Fibroblast of mammary gland (primary cell): Measurements from ENCODE around the gene MUC13.
A peak's percentile ranks its signal among the peaks of the same experiment; 100 is the strongest.
"Not testable (repeated sequence)": the region's sequence is repeated elsewhere in the genome, so short reads cannot be mapped to it uniquely, and the experiment has no call there.

Source experiments
- DNase-seq: peaks from one replicate; pipeline ENCODE4 v3.0.0-alpha.2; 2010; ENCODE audit warnings: low read depth
- H3K4me3 ChIP-seq: 2 replicates; pipeline ENCODE4 v1.5.1; 2011; ENCODE audit warnings: low read depth, mild to moderate bottlenecking, low read length, moderate library complexity; ENCODE audit not compliant: control insufficient read depth
- TF ChIP-seq, protein P1 (sequence below): conservative IDR thresholded peaks from 2 replicates; pipeline ENCODE4 v1.5.1; 2011; ENCODE audit warnings: low read depth, low read length, inconsistent platforms; ENCODE audit not compliant: control insufficient read depth, insufficient read depth

The MUC13 gene

DNA sequence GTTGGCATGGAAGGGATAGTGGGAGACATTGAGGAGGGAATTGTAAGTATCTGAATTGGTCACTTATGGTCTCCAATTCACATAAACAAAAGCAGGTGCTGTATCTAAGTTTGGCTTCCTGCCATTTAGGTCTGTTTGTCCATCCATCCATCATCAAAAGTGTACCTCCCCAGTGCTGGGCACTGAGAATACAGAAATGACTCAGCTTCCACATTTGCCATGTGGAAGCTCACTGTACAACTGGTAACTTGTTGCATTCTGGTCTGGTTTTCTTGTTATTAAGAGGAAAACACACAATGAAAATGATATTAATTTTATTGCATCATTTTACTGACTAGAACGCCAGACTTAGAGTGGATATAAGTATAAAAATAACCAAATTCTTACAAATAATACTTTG, 30.9 kb upstream of the MUC13 start:
- TF ChIP-seq, protein P1, sequence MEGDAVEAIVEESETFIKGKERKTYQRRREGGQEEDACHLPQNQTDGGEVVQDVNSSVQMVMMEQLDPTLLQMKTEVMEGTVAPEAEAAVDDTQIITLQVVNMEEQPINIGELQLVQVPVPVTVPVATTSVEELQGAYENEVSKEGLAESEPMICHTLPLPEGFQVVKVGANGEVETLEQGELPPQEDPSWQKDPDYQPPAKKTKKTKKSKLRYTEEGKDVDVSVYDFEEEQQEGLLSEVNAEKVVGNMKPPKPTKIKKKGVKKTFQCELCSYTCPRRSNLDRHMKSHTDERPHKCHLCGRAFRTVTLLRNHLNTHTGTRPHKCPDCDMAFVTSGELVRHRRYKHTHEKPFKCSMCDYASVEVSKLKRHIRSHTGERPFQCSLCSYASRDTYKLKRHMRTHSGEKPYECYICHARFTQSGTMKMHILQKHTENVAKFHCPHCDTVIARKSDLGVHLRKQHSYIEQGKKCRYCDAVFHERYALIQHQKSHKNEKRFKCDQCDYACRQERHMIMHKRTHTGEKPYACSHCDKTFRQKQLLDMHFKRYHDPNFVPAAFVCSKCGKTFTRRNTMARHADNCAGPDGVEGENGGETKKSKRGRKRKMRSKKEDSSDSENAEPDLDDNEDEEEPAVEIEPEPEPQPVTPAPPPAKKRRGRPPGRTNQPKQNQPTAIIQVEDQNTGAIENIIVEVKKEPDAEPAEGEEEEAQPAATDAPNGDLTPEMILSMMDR = no peak
- DNase-seq = peak; percentile 46
- no peak overlapping the region for H3K4me3 ChIP-seq

DNA sequence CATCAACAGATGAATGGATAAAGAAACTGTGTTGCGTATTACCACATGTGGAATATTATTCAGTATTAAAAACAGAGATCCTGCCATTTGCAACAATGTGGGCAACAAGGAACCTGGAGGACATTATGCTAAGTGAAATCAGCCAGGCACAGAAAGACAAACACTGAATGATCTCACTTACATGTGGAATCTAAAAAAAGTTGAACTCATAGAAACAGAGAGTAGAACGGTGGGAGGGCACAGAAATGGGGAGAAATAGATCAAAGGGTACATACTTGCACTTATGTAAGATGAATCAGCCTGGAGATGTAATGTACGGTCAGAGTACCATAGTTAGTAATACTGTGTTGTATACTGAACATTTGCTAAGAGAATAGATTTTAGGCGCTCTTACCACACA, 29.8 kb upstream of the MUC13 start:
- peak; percentile 81 for DNase-seq
- TF ChIP-seq, protein P1 = no peak
- H3K4me3 ChIP-seq = no peak overlapping the region

DNA sequence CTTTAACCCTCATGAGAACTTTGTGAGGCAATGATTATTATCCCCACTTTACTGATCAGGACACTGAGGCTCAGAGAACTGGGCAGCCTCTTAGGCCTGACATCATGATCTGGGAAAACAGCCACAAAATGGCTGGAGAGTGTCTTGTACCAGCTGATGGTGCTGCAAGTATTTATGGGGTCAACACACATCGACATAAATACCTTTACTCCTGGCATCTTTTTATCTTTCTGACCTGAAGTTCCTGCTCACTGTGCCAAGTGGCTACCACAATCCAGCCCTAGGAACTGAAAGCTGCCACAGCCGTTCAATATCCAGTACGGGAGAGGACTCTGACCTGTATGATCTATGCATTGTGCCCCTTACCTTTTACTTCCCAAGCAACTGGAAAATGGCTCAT, 29.2 kb upstream of the MUC13 start:
- no peak for DNase-seq
- TF ChIP-seq, protein P1 = no peak
- H3K4me3 ChIP-seq = no peak overlapping the region

DNA sequence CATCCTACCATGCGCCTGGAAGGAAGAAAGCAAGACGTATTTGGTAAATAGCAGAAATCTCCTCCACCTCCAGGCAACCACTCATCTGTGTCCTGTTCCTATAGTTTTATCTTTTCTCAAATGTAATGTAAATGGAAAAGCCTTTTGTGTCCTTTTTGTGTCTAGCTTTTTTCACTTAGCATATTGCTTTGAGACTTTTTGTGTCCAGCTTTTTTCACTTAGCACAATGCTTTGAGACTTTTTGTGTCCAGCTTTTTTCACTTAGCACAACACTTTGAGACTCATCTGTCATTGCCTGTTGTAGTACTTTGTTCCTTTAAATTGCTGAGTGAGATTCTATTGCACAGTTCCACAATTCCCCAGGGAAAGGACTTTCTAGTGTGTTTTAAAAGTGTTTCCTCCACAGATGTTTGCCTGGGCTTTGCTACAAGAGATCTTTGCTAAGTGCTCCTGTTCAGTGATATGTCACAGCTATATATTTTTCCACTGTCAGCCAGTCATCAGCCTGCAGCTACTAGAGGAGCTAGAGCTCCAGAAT, 27.9 kb upstream of the MUC13 start:
- DNase-seq = peak; percentile 64
- TF ChIP-seq, protein P1 = no peak
- no peak overlapping the region for H3K4me3 ChIP-seq

DNA sequence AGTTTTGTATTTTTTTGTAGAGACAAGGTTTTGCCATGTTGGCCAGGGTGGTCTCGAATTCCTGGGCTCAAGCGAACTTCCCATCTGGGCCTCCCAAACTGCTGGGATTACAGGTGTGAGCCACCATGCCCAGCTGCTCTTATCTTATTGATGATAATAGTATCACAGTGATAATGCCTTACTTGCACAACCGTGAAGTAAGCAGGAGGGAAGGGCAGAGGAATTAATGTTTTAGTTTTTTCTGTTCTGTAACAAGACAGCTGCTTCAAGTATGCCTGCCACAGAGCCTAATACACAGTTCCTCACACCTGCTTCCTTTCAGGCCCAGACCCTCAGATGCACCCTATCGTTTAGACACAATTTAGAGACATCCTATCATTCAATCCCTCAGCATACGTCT, 26.1 kb upstream of the MUC13 start:
- no peak for DNase-seq
- TF ChIP-seq, protein P1 = no peak
- H3K4me3 ChIP-seq = no peak overlapping the region

DNA sequence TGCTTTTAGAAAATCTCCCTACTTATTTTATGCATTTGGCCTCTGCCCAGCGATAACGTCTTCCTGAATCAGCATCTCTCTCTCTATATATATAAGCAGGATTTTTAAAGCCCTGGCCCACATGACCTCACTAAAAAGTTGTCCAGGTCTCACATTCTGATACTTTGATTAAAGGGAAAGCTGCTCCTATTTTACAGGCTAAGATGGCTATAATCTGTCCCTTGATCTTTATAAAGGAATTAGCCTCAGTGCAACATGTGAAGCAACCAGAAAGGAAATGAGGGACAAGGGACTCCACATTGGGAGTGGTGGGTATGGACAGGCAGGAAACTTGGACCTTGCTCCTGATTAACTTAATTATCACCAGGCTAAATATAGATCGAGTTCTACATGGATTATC, 25.6 kb upstream of the MUC13 start:
- DNase-seq = no peak
- TF ChIP-seq, protein P1 = no peak
- H3K4me3 ChIP-seq = no peak overlapping the region

DNA sequence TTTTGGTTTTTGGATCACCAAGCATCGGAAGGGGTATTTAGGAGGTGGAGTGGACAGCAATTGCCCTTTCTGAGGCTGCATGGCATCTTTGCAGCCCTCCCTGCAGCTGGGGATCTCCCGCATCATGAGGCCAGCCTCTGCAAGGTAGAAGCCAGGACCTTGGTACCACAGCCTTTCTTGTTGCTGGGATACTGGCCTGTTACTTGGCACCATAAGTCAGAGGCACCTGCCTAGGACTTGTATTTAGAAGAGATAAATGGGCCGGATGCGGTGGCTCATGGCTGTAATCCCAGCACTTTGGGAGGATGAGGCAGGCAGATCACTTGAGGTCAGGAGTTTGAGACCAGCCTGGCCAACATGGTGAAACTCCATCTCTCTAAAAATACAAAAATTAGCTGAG, 23.4 kb upstream of the MUC13 start:
- peak; percentile 14 for DNase-seq
- H3K4me3 ChIP-seq = not testable (repeated sequence)
